Adrenal gland (tissue), 12 donors: Measurements from ENCODE around the gene FCMR. TPM values are rescaled to one million over a fixed set of nuclear protein-coding genes. Genes with fewer than 3 reads are reported as not detected.

Experiments
- DNase-seq, 7 donors: peaks; one replicate each; pipeline ENCODE4 v3.0.0-alpha.2; 2019 to 2020
- H3K27ac ChIP-seq, 5 donors: fragments of 200-600 bp; sonication (generic) in 4 of 5; 1 replicate in 3 of 5; 2 replicates in 2 of 5; pipeline versions ENCODE4 v1.5.1 to v1.8.0; 2016 to 2020; ENCODE audit warnings: mild to moderate bottlenecking in 1 of 5
- H3K27me3 ChIP-seq: fragments of 200-600 bp; 2 replicates; pipeline ENCODE4 v1.8.0; 2021
- H3K36me3 ChIP-seq, 2 donors: fragments of 200-600 bp; replicated peaks in 1 of 2; 1 replicate in 1 of 2; 2 replicates in 1 of 2; pipeline versions ENCODE4 v1.5.1 to v1.8.0; 2018 to 2022
- H3K4me1 ChIP-seq, 2 donors: fragments of 200-600 bp; replicated peaks in 1 of 2; 1 replicate in 1 of 2; 2 replicates in 1 of 2; pipeline versions ENCODE4 v1.5.1 to v1.8.0; 2018 to 2021
- H3K4me3 ChIP-seq, 4 donors: fragments of 200-600 bp; sonication (generic) in 3 of 4; one replicate each; pipeline ENCODE4 v1.5.1; 2016 to 2018
- H3K9me3 ChIP-seq, 3 donors: fragments of 200-600 bp; sonication (generic) in 1 of 3; replicated peaks in 1 of 3; 1 replicate in 2 of 3; 2 replicates in 1 of 3; pipeline versions ENCODE4 v1.5.1 to v1.8.0; 2016 to 2021
- CTCF ChIP-seq, 6 experiments: fragments of 450-650 bp in 4 of 6; fragments of 200-600 bp in 2 of 6; sonication (generic) in 1 of 6; IDR thresholded peaks; 1 replicate in 5 of 6; 2 replicates in 1 of 6; pipeline versions ENCODE4 v1.5.1 to v1.8.0; 2016 to 2021; ENCODE audit warnings: antibody characterized with exemption in 6 of 6, mild to moderate bottlenecking in 2 of 6, moderate library complexity in 1 of 6
- POLR2A ChIP-seq, 2 donors: fragments of 450-650 bp; IDR thresholded peaks; one replicate each; pipeline ENCODE4 v1.6.1; 2017; ENCODE audit warnings: antibody characterized with exemption in 2 of 2, mild to moderate bottlenecking in 2 of 2, moderate library complexity in 1 of 2
- WGBS, 4 donors: extraction: QIAGEN DNeasy Blood & Tissue Kit in 2 of 4; methylation state at CpG; one replicate each; pipeline versions ENCODE4 v1.1.5 to v1.1.7; 2013 to 2017; 5-methylcytosine and 5-hydroxymethylcytosine counted together
- intact Hi-C, 2 donors: fragments of 100-400 bp; cut with DNase I; formaldehyde crosslinking; loops; one replicate each; pipeline versions ENCODE4 v1.14.1 to v1.15.0; 2022 to 2023
- polyA plus RNA-seq, 3 donors: library from polyadenylated mRNA; stranded (reverse); fragments of 200-250 nt in 2 of 3; fragments of 350-450 nt in 1 of 3; fragmentation: Illumina TruSeq in 1 of 3; extraction: RNeasy Lipid Tissue Mini Kit (QIAGEN cat#74804) in 1 of 3; gene quantifications; one replicate each; pipeline ENCODE4 v1.2.3, GENCODE V29; 2013 to 2014
- total RNA-seq, 9 donors: library from RNA; depleted of rRNA in 4 of 9; stranded (reverse); fragments of >200 nt in 4 of 9; fragments of 120-200 nt in 1 of 9; fragmentation: NEBNext Ultra II Directional in 1 of 9; extraction: Animal tissue kit (Norgen Biotek cat#: 25700) in 1 of 9; gene quantifications; one replicate each; pipeline versions ENCODE4 v1.1.0 to v1.2.4, GENCODE V29; 2013 to 2023
- donor health status: healthy with polysubstance abuse.
- donor health status: Bipolar disorder and iron deficiency.
- donor health status: DM: yes; HTN: yes; CAD: no.
- donor health status: DM: no; HTN: no; CAD: no.
- donor health status: DM: no; HTN: no; CAD: no.
- donor health status: DM: yes; HTN: yes; CAD: no.

The FCMR gene
- total and polyA plus RNA-seq, 12 donors = 0.27 to 3.0 (median 1.2) TPM; not detected in 1

GRCh38 chr1:206873603-206874188 is 48.0 kb downstream of the FCMR start:
- Histone ChIP-seq H3K36me3 (no peaks in the 10 kb centered on the region), H3K9me3 (no peaks in the 10 kb centered on the region), H3K27me3 (no peaks in the 10 kb centered on the region), H3K4me1 (no peaks in the 10 kb centered on the region), H3K4me3 (no peak overlapping the region), H3K27ac (no peak overlapping the region)
- intact Hi-C loops = no loop called here
- 82 to 86% (median 84%) methylated on average over 3 of the region's 3 CpGs for WGBS, 4 donors
- no peak for DNase-seq
- TF ChIP-seq POLR2A (IDR thresholded peaks at IDR 0.05) = no peak
- no peak for TF ChIP-seq CTCF (IDR thresholded peaks at IDR 0.05)

DNA sequence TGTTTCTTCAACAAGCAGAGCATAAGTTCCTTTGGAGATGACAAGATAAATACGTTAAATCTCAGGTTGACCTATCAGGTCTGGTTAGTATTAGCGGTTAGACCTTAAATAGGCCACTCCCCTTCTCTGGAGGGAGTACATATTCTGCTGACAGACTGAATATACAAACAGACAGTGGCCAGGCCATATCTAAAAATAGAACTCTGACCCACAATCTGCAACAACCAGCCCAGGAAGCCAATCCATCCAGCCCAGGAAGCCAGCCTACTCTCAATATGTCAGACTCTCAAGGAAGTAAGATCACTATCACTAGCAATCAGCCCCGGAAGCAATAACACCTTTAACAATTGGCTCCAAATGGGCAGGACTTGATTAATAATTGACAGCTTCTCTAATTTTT is 49.6 kb downstream of the FCMR start:
- 73 to 86% (median 84%) methylated on average over 3 of the region's 3 CpGs for WGBS, 4 donors
- no peaks in the 10 kb centered on the region for H3K9me3 ChIP-seq

DNA sequence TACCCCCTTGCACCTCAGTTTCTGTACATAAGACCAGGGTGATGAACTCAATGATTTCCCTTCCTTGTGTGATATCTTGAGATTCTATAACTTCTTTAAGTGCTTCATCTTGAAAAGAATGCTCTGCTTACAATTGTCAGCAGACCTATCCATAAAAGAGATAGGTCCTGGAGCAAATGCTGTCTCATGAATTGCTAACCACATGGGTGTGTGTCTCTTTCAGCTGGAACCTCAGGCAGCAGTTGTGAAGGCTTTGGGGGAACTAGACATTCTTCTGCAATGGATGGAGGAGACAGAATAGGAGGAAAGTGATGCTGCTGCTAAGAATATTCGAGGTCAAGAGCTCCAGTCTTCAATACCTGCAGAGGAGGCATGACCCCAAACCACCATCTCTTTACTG is 53.5 kb downstream of the FCMR start:
- no peak for DNase-seq
- Histone ChIP-seq H3K4me1 (no peaks in the 10 kb centered on the region), H3K36me3 (no peaks in the 10 kb centered on the region), H3K9me3 (no peaks in the 10 kb centered on the region), H3K4me3 (no peak overlapping the region), H3K27ac (no peak overlapping the region), H3K27me3 (no peaks in the 10 kb centered on the region)
- no peak for TF ChIP-seq CTCF (IDR thresholded peaks at IDR 0.05)
- no peak for TF ChIP-seq POLR2A (IDR thresholded peaks at IDR 0.05)
- intact Hi-C loops = no loop called here
- 25 to 56% (median 48%) methylated on average over 1 of the region's 1 CpG for WGBS, 4 donors

More for the DNA sequence above, 49.6 kb downstream of the FCMR start:
- no peak for DNase-seq
- H3K27me3 ChIP-seq = no peaks in the 10 kb centered on the region
- no peak overlapping the region for H3K4me3 ChIP-seq
- H3K27ac ChIP-seq = no peak overlapping the region
- TF ChIP-seq POLR2A (IDR thresholded peaks at IDR 0.05) (no peak), CTCF (IDR thresholded peaks at IDR 0.05) (no peak)
- intact Hi-C loops = no loop called here
- no peaks in the 10 kb centered on the region for H3K4me1 ChIP-seq
- no peaks in the 10 kb centered on the region for H3K36me3 ChIP-seq

- no peaks in the 10 kb centered on the region for H3K4me1 ChIP-seq
- H3K4me3 ChIP-seq = no peak overlapping the region
- DNase-seq = no peak
- no peak for TF ChIP-seq CTCF (IDR thresholded peaks at IDR 0.05)
- no peak for TF ChIP-seq POLR2A (IDR thresholded peaks at IDR 0.05)
- H3K9me3 ChIP-seq = no peaks in the 10 kb centered on the region
- H3K36me3 ChIP-seq = no peaks in the 10 kb centered on the region
- intact Hi-C loops = loop anchor here in 1 of 2 donors (2.0 kb wide), 1 partner anchor 17 kb away; no protein-coding TSS in a partner anchor
- H3K27ac ChIP-seq = no peak overlapping the region
- H3K27me3 ChIP-seq = no peaks in the 10 kb centered on the region
Measured at GRCh38 chr1:206867716-206868115, 54.0 kb downstream of the FCMR start.
